Neuron (in vitro differentiated cells): Measurements from ENCODE around the gene TMEM30B.

Source experiments
- H2AFZ ChIP-seq: one replicate; pipeline ENCODE4 v1.6.1; 2013; ENCODE audit warnings: low read depth, mild to moderate bottlenecking, inconsistent platforms, low read length, moderate library complexity
- H3K27me3 ChIP-seq: one replicate; pipeline ENCODE4 v1.6.1; 2013; ENCODE audit warnings: low read length; ENCODE audit not compliant: insufficient read depth
- H3K36me3 ChIP-seq: one replicate; pipeline ENCODE4 v1.6.1; 2013; ENCODE audit warnings: low read length; ENCODE audit not compliant: insufficient read depth
- H3K4me1 ChIP-seq: one replicate; pipeline ENCODE4 v1.6.1; 2013; ENCODE audit warnings: low read length; ENCODE audit not compliant: insufficient read depth
- H3K4me3 ChIP-seq: 2 replicates; pipeline ENCODE4 v1.5.1; 2013; ENCODE audit warnings: mild to moderate bottlenecking, low read length, moderate library complexity
- H3K9me3 ChIP-seq: one replicate; pipeline ENCODE4 v1.6.1; 2013; ENCODE audit warnings: low read length

The TMEM30B gene

GRCh38 chr14:61233436-61233956 is 47.6 kb downstream of the TMEM30B start:
- H3K27me3 ChIP-seq, result no peaks in the 10 kb centered on the region
- H3K4me1 ChIP-seq, result no peaks in the 10 kb centered on the region
- no peaks in the 10 kb centered on the region for H3K9me3 ChIP-seq
- no peak overlapping the region for H3K4me3 ChIP-seq
- no peak overlapping the region for H2AFZ ChIP-seq
- no peaks in the 10 kb centered on the region for H3K36me3 ChIP-seq

- Histone ChIP-seq H3K36me3 (no peaks in the 10 kb centered on the region), H3K4me3 (no peak overlapping the region), H3K27me3 (no peaks in the 10 kb centered on the region), H3K9me3 (no peaks in the 10 kb centered on the region), H2AFZ (no peak overlapping the region), H3K4me1 (no peaks in the 10 kb centered on the region)
Observed at GRCh38 chr14:61231810-61232209, 49.3 kb downstream of the TMEM30B start.

- Histone ChIP-seq H3K4me3 (no peak overlapping the region), H2AFZ (no peak overlapping the region), H3K27me3 (no peaks in the 10 kb centered on the region), H3K36me3 (no peaks in the 10 kb centered on the region), H3K4me1 (no peaks in the 10 kb centered on the region), H3K9me3 (no peaks in the 10 kb centered on the region)
Observed at GRCh38 chr14:61229981-61230380, 51.2 kb downstream of the TMEM30B start.

- Histone ChIP-seq H3K27me3 (no peaks in the 10 kb centered on the region), H3K4me1 (no peaks in the 10 kb centered on the region), H3K4me3 (no peak overlapping the region), H3K9me3 (no peaks in the 10 kb centered on the region), H3K36me3 (no peaks in the 10 kb centered on the region), H2AFZ (no peak overlapping the region)
Observed at GRCh38 chr14:61229475-61229888, 51.7 kb downstream of the TMEM30B start.

- H3K9me3 ChIP-seq, result no peaks in the 10 kb centered on the region
- H3K4me3 ChIP-seq, result no peak overlapping the region
- H3K36me3 ChIP-seq, result no peaks in the 10 kb centered on the region
- no peak overlapping the region for H2AFZ ChIP-seq
- no peaks in the 10 kb centered on the region for H3K27me3 ChIP-seq
- no peaks in the 10 kb centered on the region for H3K4me1 ChIP-seq
Observed at GRCh38 chr14:61227884-61228591, 53.1 kb downstream of the TMEM30B start.
